Immature natural killer cell (primary cell): ENCODE data around the gene PLXNA2. TPM values are rescaled to one million over a fixed set of nuclear protein-coding genes. Genes with fewer than 3 reads are reported as not detected.

Experiments
- DNase-seq, 3 donors: peaks; one replicate each; pipeline ENCODE4 v3.0.0; 2022; ENCODE audit warnings: mixed read lengths in 1 of 3
- H3K27ac Mint-ChIP-seq, 6 donors: one replicate each; pipeline ENCODE4 v1.8.0; 2020; ENCODE audit warnings: mixed read lengths in 6 of 6, mild to moderate bottlenecking in 5 of 6, inconsistent platforms in 4 of 6, moderate library complexity in 3 of 6
- H3K27me3 Mint-ChIP-seq, 3 donors: one replicate each; pipeline ENCODE4 v1.8.0; 2020 to 2021; ENCODE audit warnings: low read depth in 3 of 3, mild to moderate bottlenecking in 3 of 3, mixed read lengths in 3 of 3, moderate library complexity in 3 of 3, inconsistent platforms in 1 of 3
- H3K36me3 Mint-ChIP-seq, 3 donors: one replicate each; pipeline ENCODE4 v1.8.0; 2020; ENCODE audit warnings: mixed read lengths in 3 of 3, inconsistent platforms in 2 of 3, mild to moderate bottlenecking in 2 of 3
- H3K4me1 Mint-ChIP-seq, 2 donors: one replicate each; pipeline ENCODE4 v1.8.0; 2020; ENCODE audit warnings: inconsistent platforms in 2 of 2, mild to moderate bottlenecking in 2 of 2, mixed read lengths in 2 of 2, moderate library complexity in 1 of 2
- H3K4me3 Mint-ChIP-seq, 5 donors: one replicate each; pipeline ENCODE4 v1.8.0; 2020; ENCODE audit warnings: mild to moderate bottlenecking in 5 of 5, mixed read lengths in 5 of 5, inconsistent platforms in 3 of 5, moderate library complexity in 3 of 5
- H3K9me3 Mint-ChIP-seq, 6 donors: one replicate each; pipeline ENCODE4 v1.8.0; 2020; ENCODE audit warnings: mild to moderate bottlenecking in 6 of 6, mixed read lengths in 6 of 6, inconsistent platforms in 4 of 6, moderate library complexity in 3 of 6
- polyA plus RNA-seq, 3 donors: library from polyadenylated mRNA; unstranded; fragments of 300-500 nt; fragmentation: Illumina TruSeq; gene quantifications; one replicate each; pipeline ENCODE4 v1.2.3, GENCODE V29; 2021

Gene PLXNA2
- polyA plus RNA-seq, 3 donors from 2014 or later: 0.22 TPM; not detected in 2

DNA sequence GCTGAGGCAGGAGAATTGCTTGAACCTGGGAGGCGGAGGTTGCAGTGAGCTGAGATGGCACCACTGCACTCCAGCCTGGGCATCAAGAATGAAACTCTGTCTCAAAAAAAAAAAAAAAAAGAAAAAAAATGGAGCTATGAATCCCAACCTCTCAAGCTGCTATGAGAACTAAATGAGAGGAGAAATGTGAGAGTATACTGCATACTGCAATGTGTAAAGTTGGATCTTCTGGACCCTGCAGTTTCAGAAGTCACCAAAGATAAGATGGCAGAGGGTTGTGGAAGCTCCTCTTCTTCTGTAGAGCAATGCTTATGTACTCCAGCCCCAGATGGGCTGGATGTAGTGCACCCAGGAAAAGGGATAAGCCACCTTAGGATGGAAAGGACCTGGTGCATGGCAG is 55.6 kb downstream of the PLXNA2 start:
- peaks cover 5 to 10% (median 8%) of the 10 kb centered on the region in 3 donors for H3K27me3 Mint-ChIP-seq
- DNase-seq: no peak
- no peaks in the 10 kb centered on the region for H3K4me1 Mint-ChIP-seq
- H3K27ac Mint-ChIP-seq: no peak overlapping the region
- H3K36me3 Mint-ChIP-seq: no peaks in the 10 kb centered on the region
- H3K4me3 Mint-ChIP-seq: no peak overlapping the region
- no peaks in the 10 kb centered on the region for H3K9me3 Mint-ChIP-seq

DNA sequence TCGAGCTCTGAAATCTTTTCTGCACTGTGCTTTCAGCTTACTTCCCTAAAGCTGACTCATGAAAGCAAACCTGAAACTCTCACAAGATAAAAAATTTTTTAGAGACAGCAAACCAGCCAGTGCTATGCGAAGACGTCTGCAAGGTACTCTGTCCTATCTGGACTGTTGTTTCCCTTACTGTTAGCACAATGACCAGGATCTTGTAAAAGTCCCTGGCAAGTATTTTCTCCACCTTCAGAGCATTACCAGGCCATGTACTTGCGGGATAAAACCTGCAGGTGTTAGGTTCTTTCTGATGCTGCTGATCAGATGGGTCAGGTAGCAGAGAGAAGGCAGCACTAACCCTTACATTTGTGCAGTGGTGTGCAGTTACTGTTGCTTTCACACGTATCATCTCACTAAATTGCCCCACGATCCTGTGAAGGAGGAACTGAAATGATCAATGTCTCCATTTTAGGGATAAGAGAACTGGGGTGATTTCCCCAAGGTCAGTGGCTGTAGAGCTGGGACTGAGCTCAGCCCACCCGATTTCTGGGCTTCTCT is 56.6 kb downstream of the PLXNA2 start:
- Mint-ChIP-seq H3K27ac (no peak overlapping the region), H3K4me3 (no peak overlapping the region), H3K36me3 (no peaks in the 10 kb centered on the region)

DNA sequence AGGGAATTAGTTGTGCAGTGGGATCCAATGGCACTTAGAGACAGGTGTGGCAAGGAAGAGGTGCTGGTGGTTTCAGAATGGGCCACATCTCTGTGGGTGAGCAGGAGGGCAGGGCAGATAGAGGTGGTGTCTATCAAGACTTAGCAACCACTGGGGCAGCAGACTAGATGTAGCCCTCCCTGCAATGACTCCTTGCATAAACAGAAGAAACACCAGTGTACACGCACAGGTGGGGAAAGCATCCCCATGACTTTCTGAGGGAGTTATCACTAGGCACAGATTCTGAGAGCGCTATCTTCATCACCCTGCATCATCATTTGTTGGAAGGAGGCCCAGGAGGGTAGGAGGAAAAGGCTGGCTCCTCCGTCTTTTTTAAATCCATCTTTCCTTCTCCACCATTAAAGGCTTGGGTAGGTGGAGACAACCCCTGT is 58.4 kb downstream of the PLXNA2 start:
- no peaks in the 10 kb centered on the region for H3K36me3 Mint-ChIP-seq
- no peaks in the 10 kb centered on the region for H3K9me3 Mint-ChIP-seq
- H3K27ac Mint-ChIP-seq: no peak overlapping the region
- no peaks in the 10 kb centered on the region for H3K4me1 Mint-ChIP-seq
- H3K27me3 Mint-ChIP-seq: peaks cover 2 to 8% (median 5%) of the 10 kb centered on the region in 3 donors
- no peak overlapping the region for H3K4me3 Mint-ChIP-seq
- DNase-seq: no peak

More for the DNA sequence above, 56.6 kb downstream of the PLXNA2 start:
- Mint-ChIP-seq H3K27me3 (peaks cover 5 to 10% (median 8%) of the 10 kb centered on the region in 3 donors), H3K9me3 (no peaks in the 10 kb centered on the region), H3K4me1 (no peaks in the 10 kb centered on the region)
- DNase-seq: no peak

DNA sequence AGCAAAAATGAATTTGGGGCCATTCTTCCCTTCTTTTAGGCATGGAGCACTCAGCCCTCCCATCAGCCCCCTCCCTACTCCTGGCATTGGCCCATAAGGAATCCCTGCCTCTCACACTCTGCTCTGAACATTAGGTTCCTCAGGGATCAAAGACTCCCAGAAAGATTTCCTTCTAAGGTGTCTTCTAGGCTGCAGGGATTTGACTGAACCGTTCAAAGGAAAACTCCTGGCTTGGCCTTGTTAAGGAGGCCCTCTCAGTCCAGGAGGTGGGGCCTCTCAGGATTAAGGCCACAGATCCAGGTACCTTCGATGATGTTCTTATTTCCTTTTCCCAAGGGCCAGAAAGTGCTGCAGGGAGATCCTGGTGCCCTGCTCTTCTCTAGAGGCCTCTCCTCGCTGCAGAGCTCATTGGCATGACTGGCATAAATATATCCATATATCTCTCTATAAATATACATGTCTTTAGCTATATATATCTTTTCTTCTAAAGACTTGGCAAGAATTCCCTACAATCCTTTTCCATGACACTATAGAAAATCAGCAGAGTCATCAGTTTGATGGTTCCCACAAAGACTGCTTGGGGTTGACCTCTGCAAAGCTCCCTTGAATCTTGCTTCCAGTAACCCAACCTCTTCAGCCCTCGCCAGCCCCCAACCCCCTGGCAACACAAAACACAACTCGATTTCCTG is 59.1 kb downstream of the PLXNA2 start:
- no peak overlapping the region for H3K4me3 Mint-ChIP-seq
- H3K27ac Mint-ChIP-seq: no peak overlapping the region
- no peaks in the 10 kb centered on the region for H3K36me3 Mint-ChIP-seq
- no peak for DNase-seq
- peaks cover 2 to 8% (median 5%) of the 10 kb centered on the region in 3 donors for H3K27me3 Mint-ChIP-seq
- no peaks in the 10 kb centered on the region for H3K9me3 Mint-ChIP-seq
- no peaks in the 10 kb centered on the region for H3K4me1 Mint-ChIP-seq

DNA sequence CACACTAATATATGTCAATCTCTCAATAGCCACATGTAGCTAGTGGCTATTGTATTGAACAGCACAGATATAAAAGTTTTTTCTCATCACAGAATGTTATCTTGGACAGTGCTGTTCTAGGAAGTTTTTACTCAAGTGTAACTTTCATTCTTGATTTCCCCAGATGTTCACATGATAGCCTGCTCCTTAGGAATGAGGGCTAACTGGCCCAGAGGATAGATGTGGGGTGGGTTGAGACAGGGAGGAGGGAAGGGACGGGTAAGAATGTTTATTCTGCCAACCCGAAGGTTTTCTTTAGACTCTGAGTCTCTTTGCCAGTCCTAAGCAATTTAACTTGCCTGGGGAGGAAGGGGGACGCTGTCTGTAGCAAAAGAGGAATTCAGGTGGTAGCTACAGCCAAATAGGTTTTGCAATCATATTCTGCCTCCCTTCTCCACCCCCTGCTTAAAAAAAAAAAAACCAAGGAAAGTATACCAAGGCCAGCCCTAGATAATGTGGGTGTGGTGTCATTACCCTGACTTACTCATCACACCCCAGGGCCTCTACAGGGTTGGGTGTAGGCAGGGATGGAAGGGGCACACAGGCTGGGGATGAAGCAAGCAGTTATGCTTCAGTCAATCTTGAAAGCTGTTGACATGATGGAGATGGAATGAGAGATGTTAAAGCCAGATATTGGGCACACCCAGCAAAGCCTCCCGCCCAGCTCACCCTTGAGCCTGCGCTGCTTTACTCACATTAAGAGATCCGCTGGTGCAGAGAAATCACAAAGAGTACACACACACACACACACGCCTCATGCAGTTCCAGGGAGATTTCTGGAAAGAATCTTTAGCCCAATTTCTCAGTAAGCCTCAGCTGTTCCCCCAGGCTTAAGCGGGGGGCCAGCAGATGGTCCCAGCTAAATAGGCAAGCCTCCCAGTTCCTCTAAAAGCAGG is 59.9 kb downstream of the PLXNA2 start:
- H3K4me1 Mint-ChIP-seq: no peaks in the 10 kb centered on the region
- no peak for DNase-seq
- H3K9me3 Mint-ChIP-seq: no peaks in the 10 kb centered on the region
- no peak overlapping the region for H3K4me3 Mint-ChIP-seq
- H3K36me3 Mint-ChIP-seq: no peaks in the 10 kb centered on the region
- peaks cover 2 to 6% (median 5%) of the 10 kb centered on the region in 3 donors for H3K27me3 Mint-ChIP-seq
- no peak overlapping the region for H3K27ac Mint-ChIP-seq

DNA sequence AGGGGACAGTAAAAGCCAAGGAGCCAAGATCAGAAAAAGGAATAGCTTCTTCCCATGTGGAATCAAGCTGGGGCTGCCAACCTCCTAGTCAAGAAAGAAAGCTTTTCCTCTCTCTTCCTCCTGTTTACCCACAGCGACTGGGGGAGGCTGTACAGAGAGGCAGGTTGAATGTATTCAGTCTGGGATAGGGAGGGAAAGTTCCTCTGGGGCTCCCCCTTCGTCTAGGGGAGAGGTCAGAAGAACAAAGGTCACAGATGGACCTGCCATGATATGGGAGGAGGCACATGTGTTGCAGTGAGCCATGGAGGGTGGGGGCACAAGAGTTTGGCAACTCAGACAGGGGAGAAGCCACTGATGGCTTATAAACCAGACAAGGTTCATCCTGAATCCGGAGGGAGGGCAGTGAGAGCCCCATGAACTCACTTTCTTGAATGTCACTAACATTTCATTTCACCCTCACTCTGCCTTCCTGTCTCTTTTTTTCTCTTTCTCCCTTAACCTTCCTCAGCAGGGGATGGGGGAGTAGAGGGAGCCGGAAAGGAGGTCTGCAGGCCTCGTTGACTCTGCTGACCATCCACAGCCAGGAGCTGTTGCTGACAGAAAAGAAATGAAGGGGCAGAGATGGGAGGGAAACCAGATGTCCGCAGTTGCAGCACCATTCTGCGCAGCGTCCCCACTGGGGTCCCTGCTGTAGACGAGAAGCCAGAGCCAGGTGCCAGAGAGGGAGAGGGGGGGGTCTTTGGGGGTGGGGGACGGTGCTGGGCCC is 61.1 kb downstream of the PLXNA2 start:
- H3K36me3 Mint-ChIP-seq: no peaks in the 10 kb centered on the region
- no peaks in the 10 kb centered on the region for H3K9me3 Mint-ChIP-seq
- H3K27ac Mint-ChIP-seq: no peak overlapping the region
- no peak for DNase-seq
- H3K27me3 Mint-ChIP-seq: peaks cover 2 to 6% (median 2%) of the 10 kb centered on the region in 3 donors
- H3K4me1 Mint-ChIP-seq: no peaks in the 10 kb centered on the region
- H3K4me3 Mint-ChIP-seq: no peak overlapping the region

DNA sequence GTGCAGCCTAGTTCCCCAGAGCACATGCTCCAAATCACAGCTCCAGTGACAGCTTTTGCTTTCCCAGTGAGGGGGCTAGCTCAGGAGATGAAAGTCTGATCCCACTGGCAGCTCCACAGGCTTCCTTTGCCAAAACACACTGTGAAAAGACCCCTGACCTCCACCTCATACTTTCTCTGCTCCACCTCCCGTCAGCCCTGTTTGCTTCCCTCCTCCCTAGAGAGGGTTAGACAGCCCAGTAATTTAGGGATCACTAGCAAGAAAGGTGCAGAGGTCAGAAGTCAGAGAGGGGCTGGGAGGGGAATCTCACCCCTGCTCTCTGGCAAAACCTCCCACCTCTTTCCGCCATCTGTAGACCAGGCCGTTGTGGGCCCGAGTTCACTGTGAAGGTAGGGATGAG is 62.8 kb downstream of the PLXNA2 start:
- peaks cover 0 to 4% (median 2%) of the 10 kb centered on the region in 3 donors for H3K27me3 Mint-ChIP-seq
- no peak overlapping the region for H3K4me3 Mint-ChIP-seq
- H3K4me1 Mint-ChIP-seq: no peaks in the 10 kb centered on the region
- no peak overlapping the region for H3K27ac Mint-ChIP-seq
- no peaks in the 10 kb centered on the region for H3K9me3 Mint-ChIP-seq
- no peaks in the 10 kb centered on the region for H3K36me3 Mint-ChIP-seq
- DNase-seq: no peak

DNA sequence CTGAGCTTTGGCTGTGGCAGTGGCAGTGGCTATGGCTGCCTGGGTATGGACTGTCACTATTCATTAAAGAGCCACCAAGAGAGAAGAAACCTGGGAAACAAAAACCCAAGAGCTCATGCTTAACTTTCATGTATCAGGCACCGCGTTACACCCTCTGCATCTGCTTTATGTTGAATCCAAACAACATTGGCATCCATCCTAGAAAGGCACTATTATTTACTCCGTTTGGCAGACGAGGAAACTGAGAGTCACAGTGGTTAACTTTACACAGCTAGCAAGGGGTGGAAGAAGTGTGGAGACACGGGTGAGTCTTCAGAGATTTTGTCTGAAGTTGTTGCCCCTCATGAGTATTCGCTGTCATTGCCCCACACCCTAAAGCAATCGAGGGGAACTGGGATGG is 63.8 kb downstream of the PLXNA2 start:
- Mint-ChIP-seq H3K9me3 (no peaks in the 10 kb centered on the region), H3K4me1 (no peaks in the 10 kb centered on the region), H3K27ac (no peak overlapping the region), H3K27me3 (peaks cover 0 to 3% (median 2%) of the 10 kb centered on the region in 3 donors), H3K4me3 (no peak overlapping the region), H3K36me3 (no peaks in the 10 kb centered on the region)
- DNase-seq: no peak

DNA sequence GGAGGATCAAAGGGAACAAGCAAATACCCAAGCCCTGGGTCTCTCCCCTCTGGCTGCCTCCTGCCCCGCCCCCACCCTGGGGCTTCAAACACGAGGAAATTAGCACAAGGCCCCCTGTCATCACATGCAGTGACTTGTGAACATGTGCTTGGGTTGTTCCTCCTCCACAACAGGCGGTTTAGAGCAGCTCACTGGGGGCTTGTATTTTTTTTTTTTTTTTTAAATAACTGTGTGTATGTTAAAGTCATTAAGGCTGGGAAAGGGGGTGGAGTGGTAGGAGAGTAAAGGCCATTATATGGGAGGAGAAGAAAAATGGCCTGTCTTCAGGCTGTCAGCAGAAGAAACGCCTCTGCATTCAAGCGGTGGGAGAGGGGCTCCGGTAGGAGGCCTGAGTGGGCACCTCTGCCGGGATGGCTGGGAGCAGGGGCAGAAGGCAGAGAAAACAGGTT is 64.2 kb downstream of the PLXNA2 start:
- no peaks in the 10 kb centered on the region for H3K4me1 Mint-ChIP-seq
- no peak overlapping the region for H3K27ac Mint-ChIP-seq
- H3K27me3 Mint-ChIP-seq: peaks cover 0 to 3% (median 2%) of the 10 kb centered on the region in 3 donors
- no peaks in the 10 kb centered on the region for H3K36me3 Mint-ChIP-seq
- no peak for DNase-seq
- no peaks in the 10 kb centered on the region for H3K9me3 Mint-ChIP-seq
- H3K4me3 Mint-ChIP-seq: no peak overlapping the region

DNA sequence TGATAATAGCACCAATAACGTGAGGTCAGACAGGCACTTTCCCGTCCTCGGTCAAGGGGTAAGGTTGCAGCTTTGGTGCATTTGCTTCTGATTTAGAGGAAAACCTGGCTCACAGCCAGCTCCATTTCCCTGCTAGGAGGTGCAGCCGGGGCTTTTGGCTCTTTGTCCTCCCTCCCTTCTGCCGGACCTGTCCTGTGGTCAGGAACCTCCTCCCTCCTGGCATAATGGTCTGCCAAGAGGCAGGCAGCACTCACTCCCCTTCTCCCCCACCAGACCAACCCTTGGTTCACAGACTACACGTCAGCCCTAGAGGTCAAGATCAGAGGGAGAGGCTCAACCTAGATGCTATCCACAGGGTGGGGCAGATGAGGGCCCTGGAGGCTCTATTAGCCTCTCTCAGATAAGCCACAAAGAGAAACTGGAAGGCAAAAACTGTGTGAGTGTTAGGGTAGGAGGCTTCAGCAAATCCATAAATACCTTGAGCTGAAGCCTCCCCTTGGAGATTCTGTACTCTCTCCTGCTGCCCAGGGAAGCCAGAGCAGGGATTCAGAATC is 64.8 kb downstream of the PLXNA2 start:
- no peaks in the 10 kb centered on the region for H3K9me3 Mint-ChIP-seq

DNA sequence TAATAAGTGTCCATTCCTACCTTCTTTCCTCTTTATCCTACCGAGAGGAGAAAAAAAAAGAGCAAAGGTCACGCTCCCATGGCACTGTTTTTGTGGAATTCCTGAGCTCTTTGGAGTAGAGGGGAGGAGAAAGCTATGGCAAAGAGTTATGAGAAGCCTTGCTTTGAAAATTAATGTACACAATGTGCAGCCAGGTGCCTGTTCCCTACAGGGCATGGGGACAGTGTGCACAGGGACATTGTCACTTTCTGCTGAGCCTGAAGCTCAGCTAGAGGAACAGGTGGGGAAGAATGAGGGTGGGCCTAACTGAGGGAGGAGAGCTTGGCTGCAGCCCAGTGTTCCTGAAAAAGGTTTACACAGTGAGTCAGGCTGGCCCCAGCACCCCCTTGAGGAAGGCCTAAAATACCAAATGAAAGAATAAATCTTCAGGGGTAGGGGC is 66.1 kb downstream of the PLXNA2 start:
- H3K27me3 Mint-ChIP-seq: no peaks in the 10 kb centered on the region
- no peaks in the 10 kb centered on the region for H3K9me3 Mint-ChIP-seq
- no peak overlapping the region for H3K4me3 Mint-ChIP-seq
- H3K36me3 Mint-ChIP-seq: no peaks in the 10 kb centered on the region
- no peak for DNase-seq
- no peak overlapping the region for H3K27ac Mint-ChIP-seq
- H3K4me1 Mint-ChIP-seq: no peaks in the 10 kb centered on the region

More for the DNA sequence above, 64.8 kb downstream of the PLXNA2 start:
- no peaks in the 10 kb centered on the region for H3K4me1 Mint-ChIP-seq
- peaks cover 0 to 2% (median 1%) of the 10 kb centered on the region in 3 donors for H3K27me3 Mint-ChIP-seq
- no peak for DNase-seq
- no peak overlapping the region for H3K27ac Mint-ChIP-seq
- no peak overlapping the region for H3K4me3 Mint-ChIP-seq
- no peaks in the 10 kb centered on the region for H3K36me3 Mint-ChIP-seq

DNA sequence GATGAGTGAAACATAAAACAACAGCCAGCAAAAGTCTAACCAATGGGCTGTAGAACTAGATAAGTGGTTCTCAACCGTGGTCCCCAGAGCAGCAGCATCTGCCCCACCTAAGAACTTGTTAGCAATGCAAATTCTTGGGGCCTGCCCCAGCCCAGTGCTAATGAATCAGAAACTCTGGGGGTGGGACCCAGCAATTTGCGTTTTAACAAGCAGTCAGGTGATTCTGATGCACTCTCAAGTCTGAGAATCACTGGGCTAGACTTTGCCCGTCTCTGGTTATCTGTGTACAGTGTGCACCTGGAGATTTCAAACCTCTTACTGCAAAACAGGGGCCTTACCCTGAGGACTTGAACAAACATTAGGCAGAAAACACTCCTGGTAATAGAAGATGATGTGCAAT is 66.5 kb downstream of the PLXNA2 start:
- DNase-seq: no peak
- Mint-ChIP-seq H3K27ac (no peak overlapping the region), H3K4me1 (no peaks in the 10 kb centered on the region), H3K36me3 (no peaks in the 10 kb centered on the region), H3K27me3 (no peaks in the 10 kb centered on the region), H3K4me3 (no peak overlapping the region), H3K9me3 (no peaks in the 10 kb centered on the region)

DNA sequence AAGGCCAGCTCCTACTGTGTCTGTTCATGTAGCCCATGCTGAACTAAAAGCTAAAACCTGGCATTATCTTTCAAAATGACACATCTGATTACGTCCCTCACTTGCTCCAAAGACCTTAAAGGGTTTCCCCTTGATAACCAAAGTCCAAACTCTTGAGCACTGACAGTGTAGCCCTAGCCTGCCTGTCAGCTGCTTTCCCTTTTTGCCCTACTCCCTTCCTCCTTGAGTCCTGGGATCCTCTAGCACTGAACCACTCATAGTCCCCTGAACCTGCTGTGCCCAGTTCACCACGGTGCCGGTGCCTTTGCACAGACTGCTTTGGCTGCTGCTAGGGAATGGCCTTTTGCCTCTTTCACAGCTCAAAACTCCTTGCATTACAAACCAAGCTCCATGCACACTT is 67.5 kb downstream of the PLXNA2 start:
- no peak overlapping the region for H3K4me3 Mint-ChIP-seq
- H3K27me3 Mint-ChIP-seq: no peaks in the 10 kb centered on the region
- no peak for DNase-seq
- no peaks in the 10 kb centered on the region for H3K36me3 Mint-ChIP-seq
- no peak overlapping the region for H3K27ac Mint-ChIP-seq
- no peaks in the 10 kb centered on the region for H3K4me1 Mint-ChIP-seq
- no peaks in the 10 kb centered on the region for H3K9me3 Mint-ChIP-seq
